ENCODE results near the gene RPS21.

DNA sequence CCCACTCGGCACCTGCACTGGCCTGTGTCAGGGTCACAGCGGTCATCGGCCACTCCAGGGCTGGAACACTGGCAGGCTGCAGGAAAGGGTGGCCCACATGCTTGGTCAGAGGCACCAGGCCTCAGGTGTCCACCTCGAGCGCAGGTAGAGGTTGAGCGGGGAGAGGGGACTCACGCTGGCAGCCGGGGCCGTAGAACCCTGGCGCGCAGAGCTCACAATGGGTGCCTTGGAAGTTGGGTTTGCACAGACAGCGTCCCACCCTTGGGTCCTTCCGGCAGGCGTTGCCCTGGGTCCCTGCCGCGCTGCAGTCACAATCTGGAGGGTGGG is 48.6 kb upstream of the RPS21 start:
- TF ChIP-seq POLR2AphosphoS5 (IDR thresholded peaks at IDR 0.05; ENCODE audit: low read depth, low read length) (no peak), POLR2A (IDR thresholded peaks at IDR 0.05; ENCODE audit: low read depth, low read length) (no peak), TAF1 (IDR thresholded peaks at IDR 0.05; ENCODE audit: borderline replicate concordance, low read depth, low read length) (no peak)

All from GM12892 (cell line).